AG04449 (cell line): ENCODE results near the gene GALNT1.

Source experiments
- CTCF ChIA-PET: fragments of 350-600 bp; formaldehyde crosslinking; extraction: SDS; loops from one replicate; lab custom pipeline; 2021; ENCODE audit warnings: antibody characterized with exemption; lab: Yijun Ruan, JAX
- POLR2A ChIA-PET: fragments of 400-600, 350-600 bp; formaldehyde crosslinking; extraction: SDS; loops from one replicate; lab custom pipeline; 2020; ENCODE audit warnings: antibody characterized with exemption, inconsistent platforms; lab: Yijun Ruan, JAX
- DNase-seq: peaks from one replicate; pipeline ENCODE4 v3.0.0-alpha.2; 2010; ENCODE audit warnings: low read depth, low spot score
- H3K4me3 ChIP-seq: 2 replicates; pipeline ENCODE4 v1.5.1; 2011; ENCODE audit warnings: low read depth, mild to moderate bottlenecking, control low read depth, low read length
- CTCF ChIP-seq: IDR thresholded peaks from one replicate; pipeline ENCODE4 v1.5.1; 2011; ENCODE audit warnings: mild to moderate bottlenecking, moderate library complexity, low read length, control low read depth, inconsistent platforms; ENCODE audit not compliant: insufficient read depth; ENCODE audit errors: missing control alignments

The GALNT1 gene

GRCh38 chr18:35730691-35731370, 149.3 kb downstream of the GALNT1 start:
- POLR2A ChIA-PET = no interaction called here
- DNase-seq = no peak
- H3K4me3 ChIP-seq = no peak overlapping the region; the same call in 1 of the 2 replicates
- TF ChIP-seq CTCF = no peak
- CTCF ChIA-PET = interaction anchor here (0.6 to 2.2 kb wide), 2 partner anchors 96 to 344 kb away, joined by 3 to 7 read pairs; no protein-coding TSS in a partner anchor

GRCh38 chr18:35731701-35732100, 150.2 kb downstream of the GALNT1 start:
- H3K4me3 ChIP-seq = no peak overlapping the region
- POLR2A ChIA-PET = no interaction called here
- no peak for DNase-seq
- TF ChIP-seq CTCF = no peak
- CTCF ChIA-PET = interaction anchor here (0.6 to 2.2 kb wide), 3 partner anchors 24 to 345 kb away, joined by 3 to 7 read pairs (median 7); no protein-coding TSS in a partner anchor

GRCh38 chr18:35732162-35732561, 150.6 kb downstream of the GALNT1 start:
- ChIA-PET CTCF (interaction anchor here (2.2 kb wide), 2 partner anchors 24 to 346 kb away, joined by 7 read pairs; no protein-coding TSS in a partner anchor), POLR2A (no interaction called here)
- DNase-seq = no peak
- no peak overlapping the region for H3K4me3 ChIP-seq
- no peak for TF ChIP-seq CTCF

GRCh38 chr18:35732636-35733035, 151.1 kb downstream of the GALNT1 start:
- CTCF ChIA-PET = interaction anchor here (2.2 kb wide), 2 partner anchors 23 to 346 kb away, joined by 7 read pairs; no protein-coding TSS in a partner anchor

GRCh38 chr18:35733408-35733807, 151.9 kb downstream of the GALNT1 start:
- TF ChIP-seq CTCF = no peak
- DNase-seq = no peak
- CTCF ChIA-PET = interaction anchor here (2.2 kb wide), 1 partner anchor 23 kb away, joined by 7 read pairs; no protein-coding TSS in a partner anchor
- POLR2A ChIA-PET = no interaction called here
- no peak overlapping the region for H3K4me3 ChIP-seq

More at GRCh38 chr18:35732636-35733035, 151.1 kb downstream of the GALNT1 start:
- H3K4me3 ChIP-seq = no peak overlapping the region
- no peak for DNase-seq
- POLR2A ChIA-PET = no interaction called here
- no peak for TF ChIP-seq CTCF

- no peak for TF ChIP-seq CTCF
- H3K4me3 ChIP-seq = no peak overlapping the region
- ChIA-PET POLR2A (no interaction called here), CTCF (interaction anchor here (1.9 kb wide), 1 partner anchor 20 kb away, joined by 6 read pairs; no protein-coding TSS in a partner anchor)
- DNase-seq = no peak
These were observed 155.2 kb downstream of the GALNT1 start for GRCh38 chr18:35736696-35737095.
